ENCODE measurements around the gene PCGF3.
A peak's percentile ranks its signal among the peaks of the same experiment; 100 is the strongest.

PCGF3 gene, protein sequence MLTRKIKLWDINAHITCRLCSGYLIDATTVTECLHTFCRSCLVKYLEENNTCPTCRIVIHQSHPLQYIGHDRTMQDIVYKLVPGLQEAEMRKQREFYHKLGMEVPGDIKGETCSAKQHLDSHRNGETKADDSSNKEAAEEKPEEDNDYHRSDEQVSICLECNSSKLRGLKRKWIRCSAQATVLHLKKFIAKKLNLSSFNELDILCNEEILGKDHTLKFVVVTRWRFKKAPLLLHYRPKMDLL

DNA sequence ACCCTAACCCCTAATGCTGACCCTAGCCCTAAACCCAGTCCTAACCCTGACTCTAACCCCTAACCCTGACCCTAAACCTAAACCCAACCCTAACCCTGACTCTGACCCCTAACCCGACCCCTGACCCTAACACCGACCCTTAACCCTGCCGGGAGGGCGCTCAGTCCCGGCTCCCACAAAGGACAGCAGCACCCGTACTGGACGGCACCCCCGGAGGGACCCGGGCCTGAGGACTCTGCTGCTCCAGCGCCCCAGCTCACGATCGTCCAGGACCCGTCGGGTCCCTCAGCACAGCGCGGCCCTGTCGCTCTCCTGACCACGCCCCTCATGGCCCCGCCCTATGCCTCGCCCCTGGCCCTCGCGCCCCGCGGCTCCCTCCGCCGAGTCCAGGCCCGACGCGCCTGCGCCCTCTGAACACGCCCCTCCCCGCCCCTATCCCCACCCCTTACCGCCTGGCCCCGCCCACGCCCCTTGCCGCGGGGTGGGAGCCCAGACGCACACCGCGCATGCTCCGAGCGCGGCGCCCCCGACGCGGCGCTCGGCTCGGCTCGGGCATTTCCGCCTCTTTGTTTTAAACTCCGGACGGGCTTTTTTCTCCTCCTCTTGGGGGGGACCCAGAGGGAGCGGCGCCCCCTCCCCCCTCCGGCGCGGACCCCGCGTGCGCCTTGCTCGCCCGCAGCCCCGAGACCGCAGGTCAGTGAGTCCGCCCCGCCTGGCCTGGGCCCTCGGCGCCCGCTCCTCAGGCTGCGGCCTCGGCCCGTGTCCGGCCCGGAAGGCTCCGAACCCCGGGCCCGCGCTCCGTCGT, at the start of gene PCGF3:
Gene PCGF3 (plus strand): TSS at position 555 of the 805 bp plus-strand sequence. CDS start 27,849 bp downstream, outside the sequence.
- DNase-seq = peak; percentile 99

DNA sequence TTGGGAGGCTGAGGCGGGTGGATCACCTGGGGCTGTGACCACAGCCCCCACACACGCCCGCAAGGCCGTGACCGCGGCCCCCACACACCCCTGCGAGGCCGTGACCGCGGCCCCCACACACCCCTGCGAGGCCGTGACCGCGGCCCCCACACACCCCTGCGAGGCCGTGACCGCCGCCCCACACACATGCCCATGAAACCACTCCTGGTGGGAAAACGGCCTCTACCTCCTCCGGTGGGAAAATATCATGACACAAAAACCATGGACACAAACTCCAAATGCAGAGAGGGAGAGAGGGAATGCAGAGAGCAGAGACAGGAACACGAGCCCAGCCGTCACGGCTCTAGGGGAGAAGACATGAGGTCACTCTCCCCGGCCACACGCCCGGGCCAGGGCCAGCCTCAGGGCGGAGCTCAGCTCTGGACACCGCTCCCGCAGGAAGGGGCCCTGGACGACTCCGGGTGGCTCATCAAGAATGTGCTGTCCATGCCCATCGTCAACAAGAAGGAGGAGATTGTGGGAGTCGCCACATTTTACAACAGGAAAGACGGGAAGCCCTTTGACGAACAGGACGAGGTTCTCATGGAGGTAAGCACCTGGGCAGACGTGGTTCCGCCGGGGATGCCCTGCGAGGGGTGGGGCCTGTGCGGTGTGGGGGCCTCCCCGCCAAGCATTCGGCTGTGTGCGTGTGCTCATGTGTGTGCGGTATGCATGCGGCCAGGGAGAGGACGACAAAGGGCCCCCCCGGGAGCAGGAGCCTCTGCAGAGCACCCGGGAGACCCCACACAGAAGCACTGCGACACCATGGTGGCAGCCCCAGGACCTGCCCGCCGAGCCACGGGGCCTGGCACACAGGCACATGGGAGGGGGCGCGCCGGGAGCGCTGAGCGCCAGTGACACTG, 48.9 kb upstream of the PCGF3 start:
- DNase-seq = no peak

GRCh38 chr4:657338-657833, 48.2 kb upstream of the PCGF3 start:
- DNase-seq = no peak

DNA sequence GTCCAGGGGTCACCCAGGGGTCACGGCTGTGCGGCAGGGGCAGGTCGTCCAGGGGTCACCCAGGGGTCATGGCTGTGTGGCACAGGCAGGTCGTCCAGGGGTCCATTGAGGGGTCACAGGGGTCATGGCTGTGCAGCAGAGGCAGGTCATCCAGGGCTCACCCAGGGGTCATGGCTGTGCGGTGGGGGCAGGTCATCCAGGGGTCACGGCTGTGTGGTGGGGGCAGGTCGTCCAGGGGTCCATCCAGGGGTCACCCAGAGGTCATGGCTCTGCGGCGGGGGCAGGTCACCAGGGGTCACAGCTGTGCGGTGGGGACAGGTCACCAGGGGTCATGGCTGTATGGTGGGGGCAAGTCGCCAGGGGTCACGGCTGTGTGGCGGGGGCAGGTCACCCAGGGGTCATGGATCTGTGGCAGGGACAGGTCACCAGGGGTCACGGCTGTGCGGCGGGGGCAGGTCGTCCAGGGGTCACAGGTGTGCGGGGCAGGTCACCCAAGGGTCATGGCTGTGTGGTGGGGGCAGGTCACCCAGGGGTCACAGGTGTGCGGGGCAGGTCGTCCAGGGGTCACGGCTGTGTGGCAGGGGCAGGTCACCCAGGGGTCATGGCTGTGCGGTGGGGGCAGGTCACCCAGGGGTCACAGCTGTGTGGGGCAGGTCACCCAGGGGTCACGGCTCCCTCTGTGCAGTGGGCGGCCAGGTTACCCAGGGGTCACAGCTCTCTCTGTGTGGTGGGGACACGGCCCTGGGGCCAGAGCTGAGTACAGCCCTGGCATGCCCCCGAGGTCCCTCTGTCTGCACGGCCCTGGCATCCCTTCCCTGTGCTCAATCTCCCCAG, 47.6 kb upstream of the PCGF3 start:
- DNase-seq = no peak

GRCh38 chr4:658681-659667, 46.7 kb upstream of the PCGF3 start:
- no peak for DNase-seq

GRCh38 chr4:659851-660250, 45.8 kb upstream of the PCGF3 start:
- DNase-seq = no peak

DNA sequence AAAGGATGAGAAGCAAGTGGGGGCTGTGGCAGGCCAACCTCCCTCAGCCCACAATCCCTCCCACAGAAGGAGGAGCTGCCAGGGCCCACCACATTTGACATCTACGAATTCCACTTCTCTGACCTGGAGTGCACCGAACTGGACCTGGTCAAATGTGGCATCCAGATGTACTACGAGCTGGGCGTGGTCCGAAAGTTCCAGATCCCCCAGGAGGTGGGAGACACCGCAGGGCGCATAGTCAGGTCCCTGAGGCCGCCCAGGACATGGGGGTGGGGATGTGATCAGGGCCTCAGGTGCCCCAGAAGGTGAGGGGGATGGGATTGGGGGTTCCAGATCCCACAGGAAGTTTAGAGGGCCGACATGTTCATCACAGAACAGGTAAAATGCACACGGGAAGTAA, 45.2 kb upstream of the PCGF3 start:
- DNase-seq = no peak

GRCh38 chr4:661231-661630, 44.4 kb upstream of the PCGF3 start:
- DNase-seq = no peak

- no peak for DNase-seq
Measured at GRCh38 chr4:661881-662761, 43.5 kb upstream of the PCGF3 start.

DNA sequence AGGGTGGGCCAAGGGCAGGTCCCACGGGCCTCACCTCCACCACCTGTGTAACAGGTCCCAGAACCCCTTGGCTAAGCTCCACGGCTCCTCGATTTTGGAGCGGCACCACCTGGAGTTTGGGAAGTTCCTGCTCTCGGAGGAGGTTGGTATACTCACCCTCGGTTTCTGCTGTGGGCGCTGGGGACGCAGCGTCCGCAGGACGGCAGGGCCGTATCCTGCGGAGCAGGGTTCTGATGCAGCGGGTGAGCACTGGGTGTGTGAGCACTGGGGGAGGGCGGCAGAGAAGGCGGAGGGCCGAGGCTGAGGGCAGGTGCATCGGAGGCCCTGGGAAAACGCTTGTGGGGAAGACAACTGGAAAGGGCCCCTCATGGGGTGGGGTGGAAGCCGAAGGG, 42.6 kb upstream of the PCGF3 start:
- no peak for DNase-seq

DNA sequence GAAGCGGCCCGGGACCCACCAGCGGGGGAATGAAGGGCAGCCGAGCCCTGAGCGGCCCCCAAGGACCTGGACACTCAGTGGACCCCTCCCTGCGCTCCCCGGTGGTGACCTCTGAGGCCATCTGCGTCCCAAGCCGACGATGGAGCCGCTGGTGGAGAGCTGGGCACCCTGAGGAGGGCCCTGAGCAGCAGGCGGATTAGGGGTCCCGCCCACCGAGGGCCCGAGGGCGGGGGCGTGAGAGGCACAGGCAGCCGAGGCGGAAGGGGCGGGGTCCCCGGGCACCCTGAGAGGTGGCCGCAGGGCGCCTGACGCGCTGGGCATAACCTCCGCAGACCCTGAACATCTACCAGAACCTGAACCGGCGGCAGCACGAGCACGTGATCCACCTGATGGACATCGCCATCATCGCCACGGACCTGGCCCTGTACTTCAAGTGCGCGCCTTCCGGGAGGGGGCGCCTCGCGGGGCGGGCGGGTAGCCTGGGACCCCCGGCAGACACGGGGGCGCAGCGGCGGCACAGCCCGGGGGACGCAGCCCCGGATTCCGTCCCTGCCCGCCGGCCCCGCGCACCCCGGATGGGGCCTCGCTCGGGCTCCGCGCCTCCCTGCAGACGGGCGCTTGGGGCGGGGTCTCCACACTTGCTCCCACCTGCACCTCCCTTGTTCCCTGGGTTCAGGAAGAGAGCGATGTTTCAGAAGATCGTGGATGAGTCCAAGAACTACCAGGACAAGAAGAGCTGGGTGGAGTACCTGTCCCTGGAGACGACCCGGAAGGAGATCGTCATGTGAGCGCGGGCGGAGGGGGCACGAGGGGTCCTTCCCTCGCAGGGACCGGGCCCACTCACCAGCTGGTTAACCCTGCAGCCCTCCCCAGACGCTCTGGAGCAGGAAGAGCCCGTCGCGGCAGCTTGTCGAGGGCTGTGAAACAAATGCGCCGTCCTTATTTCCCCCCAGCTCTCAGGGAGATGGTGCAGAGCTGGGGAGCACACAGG, 41.9 kb upstream of the PCGF3 start:
- DNase-seq = peak; percentile 89

DNA sequence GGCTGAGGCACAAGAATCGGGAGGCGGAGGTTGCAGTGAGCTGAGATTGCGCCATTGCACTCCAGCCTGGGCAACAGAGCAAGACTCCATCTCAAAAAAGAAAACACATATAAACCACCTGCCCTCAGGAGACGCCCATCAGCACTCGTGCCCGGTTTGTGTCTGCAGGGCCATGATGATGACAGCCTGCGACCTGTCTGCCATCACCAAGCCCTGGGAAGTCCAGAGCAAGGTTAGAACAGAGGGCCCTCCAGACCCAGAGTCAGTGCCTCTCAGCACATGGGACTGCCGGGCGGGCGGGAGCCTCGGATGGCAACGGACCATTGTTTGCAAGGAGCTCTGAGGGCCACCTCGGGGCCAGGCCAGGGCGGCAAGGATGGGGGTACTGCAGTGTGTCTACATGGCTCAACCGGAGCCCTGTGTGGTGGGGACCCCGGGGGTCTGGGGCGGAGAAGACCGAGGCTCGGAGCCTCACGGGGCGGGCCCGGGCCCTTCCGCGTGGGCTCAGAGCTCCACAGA, 40.9 kb upstream of the PCGF3 start:
- no peak for DNase-seq

- no peak for DNase-seq
Measured at GRCh38 chr4:665381-665750, 40.3 kb upstream of the PCGF3 start.

GRCh38 chr4:665751-666435, 39.7 kb upstream of the PCGF3 start:
- DNase-seq = no peak

DNA sequence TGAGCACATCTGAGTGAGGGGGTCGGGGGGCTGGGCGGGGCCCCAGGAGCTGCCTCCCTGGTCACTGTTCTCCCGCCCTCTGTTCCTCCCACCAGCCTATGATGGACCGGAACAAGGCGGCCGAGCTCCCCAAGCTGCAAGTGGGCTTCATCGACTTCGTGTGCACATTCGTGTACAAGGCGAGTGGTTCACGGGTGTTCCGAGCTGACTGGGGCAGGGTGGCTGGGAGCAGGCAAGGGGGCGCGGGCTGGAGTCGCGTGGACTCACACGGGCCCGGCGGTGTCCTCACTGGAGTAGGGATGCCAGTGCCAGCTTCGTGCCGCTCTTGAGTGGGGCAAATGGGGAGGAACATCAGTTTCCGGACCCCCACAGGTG, 39.2 kb upstream of the PCGF3 start:
- DNase-seq = no peak

- DNase-seq = no peak
Measured at GRCh38 chr4:666822-667544, 38.6 kb upstream of the PCGF3 start.

DNA sequence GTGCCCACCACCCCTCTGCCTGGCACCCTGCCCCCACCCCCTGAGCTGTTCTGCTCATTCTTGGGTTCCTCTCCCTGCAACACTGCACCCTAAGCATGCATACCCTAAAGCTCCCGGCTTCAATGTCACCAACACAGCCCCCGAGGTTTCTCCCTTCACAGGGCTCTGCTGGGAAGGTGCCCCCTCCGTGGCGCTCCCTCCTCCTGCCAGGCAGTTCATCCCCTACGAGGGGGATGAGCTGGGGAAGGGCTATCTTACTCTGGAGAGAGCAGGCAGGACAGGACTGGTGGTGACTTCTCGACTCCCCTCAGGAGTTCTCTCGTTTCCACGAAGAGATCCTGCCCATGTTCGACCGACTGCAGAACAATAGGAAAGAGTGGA, 38.1 kb upstream of the PCGF3 start:
- no peak for DNase-seq
